SK-N-SH (cell line): ENCODE measurements around the gene OGFOD3. TPM values are rescaled to one million over a fixed set of nuclear protein-coding genes. Genes with fewer than 3 reads are reported as not detected.

Experiments
- CTCF ChIA-PET: fragments of 300-600, 350-600 bp; formaldehyde crosslinking; extraction: SDS; loops from one replicate; lab custom pipeline; 2021; lab: Yijun Ruan, JAX
- POLR2A ChIA-PET: fragments of 350-600 bp; sonication (Branson Sonifier 250); formaldehyde crosslinking; extraction: SDS; loops from one replicate; lab custom pipeline; 2020; ENCODE audit warnings: antibody characterized with exemption, inconsistent platforms; lab: Yijun Ruan, JAX
- DNase-seq: peaks from one replicate; pipeline ENCODE4 v3.0.0; 2012
- H2AFZ ChIP-seq: fragments of 200-600 bp; sonication (generic); 2 replicates; pipeline ENCODE4 v1.8.1; 2016; ENCODE audit warnings: antibody characterized with exemption, mild to moderate bottlenecking, low read depth
- H3F3A ChIP-seq: fragments of 200-600 bp; sonication (generic); replicated peaks from 2 replicates; pipeline ENCODE3; 2016; ENCODE audit warnings: antibody characterized with exemption, mild to moderate bottlenecking; ENCODE audit not compliant: insufficient read depth
- H3K27ac ChIP-seq, 2 experiments: fragments of 200-500 bp in 1 of 2; fragments of 200-600 bp in 1 of 2; sonication (Bioruptor generic) in 1 of 2; sonication (generic), shearing (Covaris generic) in 1 of 2; 2 replicates each; pipeline versions ENCODE4 v1.5.1 to v1.6.1; 2014 to 2016; ENCODE audit warnings: low read depth in 2 of 2, inconsistent platforms in 1 of 2, low read length in 1 of 2, mild to moderate bottlenecking in 1 of 2, mixed read lengths in 1 of 2
- H3K27me3 ChIP-seq: fragments of 200-600 bp; sonication (generic), shearing (Covaris generic); 2 replicates; pipeline ENCODE4 v1.6.1; 2016; ENCODE audit warnings: mixed run types; ENCODE audit not compliant: insufficient read depth
- H3K36me3 ChIP-seq, 2 experiments: fragments of 200-500 bp in 1 of 2; fragments of 200-600 bp in 1 of 2; sonication (Bioruptor generic) in 1 of 2; sonication (generic) in 1 of 2; replicated peaks in 1 of 2; 2 replicates each; pipeline versions ENCODE3 to v1.5.1; 2014 to 2016; ENCODE audit warnings: low read length in 1 of 2, mild to moderate bottlenecking in 1 of 2; ENCODE audit not compliant: insufficient read depth in 2 of 2, control insufficient read depth in 1 of 2
- H3K4me1 ChIP-seq, 2 experiments: fragments of 200-500 bp in 1 of 2; fragments of 200-600 bp in 1 of 2; sonication (Bioruptor generic) in 1 of 2; sonication (generic), shearing (Covaris generic) in 1 of 2; 2 replicates each; pipeline versions ENCODE4 v1.5.1 to v1.6.1; 2014 to 2016; ENCODE audit warnings: low read depth in 1 of 2, low read length in 1 of 2, mixed run types in 1 of 2; ENCODE audit not compliant: insufficient read depth in 2 of 2, control insufficient read depth in 1 of 2
- H3K4me2 ChIP-seq: fragments of 200-600 bp; sonication (generic), shearing (Covaris generic); 2 replicates; pipeline ENCODE4 v1.6.1; 2017; ENCODE audit warnings: mixed run types
- H3K4me3 ChIP-seq, 2 experiments: fragments of 200-500 bp in 1 of 2; fragments of 200-600 bp in 1 of 2; sonication (Bioruptor generic) in 1 of 2; sonication (generic), shearing (Covaris generic) in 1 of 2; 2 replicates each; pipeline versions ENCODE4 v1.5.1 to v1.8.1; 2014 to 2016; ENCODE audit warnings: low read depth in 2 of 2, inconsistent platforms in 1 of 2, low read length in 1 of 2, mild to moderate bottlenecking in 1 of 2, mixed read lengths in 1 of 2, moderate library complexity in 1 of 2
- H3K79me2 ChIP-seq: fragments of 200-600 bp; sonication (generic); 2 replicates; pipeline ENCODE4 v1.8.1; 2017; ENCODE audit warnings: mild to moderate bottlenecking; ENCODE audit not compliant: insufficient read depth
- H3K9ac ChIP-seq: fragments of 200-600 bp; sonication (generic); 2 replicates; pipeline ENCODE4 v1.6.1; 2017; ENCODE audit warnings: mixed run types
- H3K9me2 ChIP-seq: fragments of 200-600 bp; sonication (generic); 2 replicates; pipeline ENCODE4 v1.6.1; 2017; ENCODE audit warnings: mixed run types
- H3K9me3 ChIP-seq: fragments of 200-600 bp; sonication (generic); 2 replicates; pipeline ENCODE4 v1.6.1; 2017; ENCODE audit warnings: mixed run types, mild to moderate bottlenecking, moderate library complexity
- H4K20me1 ChIP-seq: fragments of 200-600 bp; sonication (generic); 2 replicates; pipeline ENCODE4 v1.6.1; 2017; ENCODE audit warnings: mild to moderate bottlenecking, mixed run types; ENCODE audit not compliant: insufficient read depth
- CHD2 ChIP-seq: fragments of 150-350 bp; IDR thresholded peaks from 2 replicates; pipeline ENCODE4 v1.6.1; 2018; ENCODE audit warnings: low read length; ENCODE audit not compliant: partially characterized antibody
- ELF1 ChIP-seq: IDR thresholded peaks from 2 replicates; pipeline ENCODE4 v1.4.0; 2012
- FOSL2 ChIP-seq: IDR thresholded peaks from 2 replicates; pipeline ENCODE4 v1.4.0; 2012; ENCODE audit warnings: low read depth, mild to moderate bottlenecking, moderate library complexity, borderline replicate concordance
- FOXJ3 ChIP-seq: sonication (generic); formaldehyde crosslinking; IDR thresholded peaks from 2 replicates; pipeline ENCODE4 v1.5.1; 2020; ENCODE audit warnings: mild to moderate bottlenecking, missing genetic modification reagents
- GABPA ChIP-seq: IDR thresholded peaks from 2 replicates; pipeline ENCODE4 v1.4.0; 2012; ENCODE audit warnings: low read depth, mild to moderate bottlenecking
- GATA2 ChIP-seq: sonication (generic); formaldehyde crosslinking; IDR thresholded peaks from 2 replicates; pipeline ENCODE4 v1.5.0; 2020; ENCODE audit warnings: mild to moderate bottlenecking, missing genetic modification reagents
- MAX ChIP-seq: IDR thresholded peaks from 2 replicates; pipeline ENCODE4 v1.4.0; 2012; ENCODE audit warnings: low read depth
- NRF1 ChIP-seq: IDR thresholded peaks from 2 replicates; pipeline ENCODE4 v1.6.1; 2012; ENCODE audit warnings: low read depth, mild to moderate bottlenecking, low read length
- POLR2AphosphoS5 ChIP-seq: IDR thresholded peaks from 2 replicates; pipeline ENCODE4 v1.6.1; 2012; ENCODE audit warnings: low read depth, low read length
- RCOR1 ChIP-seq: fragments of 150-350 bp; IDR thresholded peaks from 2 replicates; pipeline ENCODE4 v1.6.1; 2017; ENCODE audit warnings: antibody characterized with exemption, low read length
- REST ChIP-seq: IDR thresholded peaks from 2 replicates; pipeline ENCODE4 v1.6.1; 2012; ENCODE audit warnings: mild to moderate bottlenecking, low read depth, low read length, moderate library complexity
- TCF12 ChIP-seq: IDR thresholded peaks from 2 replicates; pipeline ENCODE4 v1.4.0; 2012
- TEAD4 ChIP-seq: IDR thresholded peaks from 2 replicates; pipeline ENCODE4 v1.4.0; 2012; ENCODE audit warnings: mild to moderate bottlenecking, borderline replicate concordance; ENCODE audit not compliant: insufficient read depth
- WGBS: methylation state at CpG from one replicate; pipeline ENCODE4 v1.1.6; 2017; ENCODE audit warnings: low lambda C conversion rate; 5-methylcytosine and 5-hydroxymethylcytosine counted together
- polyA plus RNA-seq, 3 experiments: library from polyadenylated mRNA; depleted of rRNA; stranded (reverse); fragments of >200 nt; gene quantifications; 2 replicates each; pipeline ENCODE4 v1.2.3, GENCODE V29; 2012
- TF ChIP-seq, protein P1 (sequence below): IDR thresholded peaks from 2 replicates; pipeline ENCODE4 v1.4.0; 2012; ENCODE audit warnings: low read depth, borderline replicate concordance
- TF ChIP-seq, protein P2 (sequence below): fragments of 200-600 bp; sonication (generic); IDR thresholded peaks from 2 replicates; pipeline ENCODE4 v1.6.1; 2017; ENCODE audit warnings: antibody characterized with exemption, mild to moderate bottlenecking, moderate library complexity
- TF ChIP-seq, protein P3 (sequence below): IDR thresholded peaks from 2 replicates; pipeline ENCODE4 v1.4.0; 2012; ENCODE audit warnings: low read depth, borderline replicate concordance

Gene OGFOD3
- polyA plus RNA-seq, 1 of the 3 experiments (the other 2 are of a cell fraction): 68.2 TPM

DNA sequence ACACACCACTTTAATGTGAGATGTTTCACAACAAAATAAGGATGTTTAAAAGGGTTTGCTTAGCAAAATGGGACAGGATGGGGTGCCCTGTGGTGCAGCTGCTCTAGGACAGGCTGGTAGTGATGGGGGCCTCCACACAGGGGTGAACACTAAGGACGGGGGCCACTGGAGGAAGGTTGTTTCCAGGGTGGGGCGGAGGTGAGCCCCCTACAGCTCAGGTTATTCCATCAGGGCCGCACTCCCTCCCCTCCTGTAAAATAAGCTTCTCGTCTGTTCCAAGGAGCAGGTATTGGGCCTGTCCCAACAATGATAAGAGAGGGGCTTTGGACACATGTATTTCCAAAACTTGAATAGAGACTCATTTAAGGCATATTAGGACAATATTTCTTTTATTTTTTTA is 2.1 kb downstream of the OGFOD3 start:
- Histone ChIP-seq H3K9me2 (no peaks in the 10 kb centered on the region), H3K27ac (no peak overlapping the region), H3K9ac (no peak overlapping the region), H3K36me3 (peaks cover 3 to 6% of the 10 kb centered on the region in 2 experiments), H3K4me3 (no peak overlapping the region), H3F3A (peaks cover 8% of the 10 kb centered on the region), H4K20me1 (peaks cover 52% of the 10 kb centered on the region), H3K4me1 (peaks cover 0 to 13% of the 10 kb centered on the region in 2 experiments; a peak in 2 of 4 replicates), H3K79me2 (peaks cover 16% of the 10 kb centered on the region), H3K4me2 (no peak overlapping the region), H3K27me3 (no peaks in the 10 kb centered on the region), H3K9me3 (no peaks in the 10 kb centered on the region), H2AFZ (no peak overlapping the region)
- TF ChIP-seq MAX: no peak
- TF ChIP-seq CHD2: no peak
- TF ChIP-seq, protein P1, sequence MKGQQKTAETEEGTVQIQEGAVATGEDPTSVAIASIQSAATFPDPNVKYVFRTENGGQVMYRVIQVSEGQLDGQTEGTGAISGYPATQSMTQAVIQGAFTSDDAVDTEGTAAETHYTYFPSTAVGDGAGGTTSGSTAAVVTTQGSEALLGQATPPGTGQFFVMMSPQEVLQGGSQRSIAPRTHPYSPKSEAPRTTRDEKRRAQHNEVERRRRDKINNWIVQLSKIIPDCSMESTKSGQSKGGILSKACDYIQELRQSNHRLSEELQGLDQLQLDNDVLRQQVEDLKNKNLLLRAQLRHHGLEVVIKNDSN: no peak
- TF ChIP-seq RCOR1: no peak
- no peak for TF ChIP-seq GABPA
- TF ChIP-seq GATA2 (CRISPR knock-in tag): no peak
- no peak for TF ChIP-seq FOXJ3 (CRISPR knock-in tag)
- no peak for TF ChIP-seq TCF12
- TF ChIP-seq, protein P2, sequence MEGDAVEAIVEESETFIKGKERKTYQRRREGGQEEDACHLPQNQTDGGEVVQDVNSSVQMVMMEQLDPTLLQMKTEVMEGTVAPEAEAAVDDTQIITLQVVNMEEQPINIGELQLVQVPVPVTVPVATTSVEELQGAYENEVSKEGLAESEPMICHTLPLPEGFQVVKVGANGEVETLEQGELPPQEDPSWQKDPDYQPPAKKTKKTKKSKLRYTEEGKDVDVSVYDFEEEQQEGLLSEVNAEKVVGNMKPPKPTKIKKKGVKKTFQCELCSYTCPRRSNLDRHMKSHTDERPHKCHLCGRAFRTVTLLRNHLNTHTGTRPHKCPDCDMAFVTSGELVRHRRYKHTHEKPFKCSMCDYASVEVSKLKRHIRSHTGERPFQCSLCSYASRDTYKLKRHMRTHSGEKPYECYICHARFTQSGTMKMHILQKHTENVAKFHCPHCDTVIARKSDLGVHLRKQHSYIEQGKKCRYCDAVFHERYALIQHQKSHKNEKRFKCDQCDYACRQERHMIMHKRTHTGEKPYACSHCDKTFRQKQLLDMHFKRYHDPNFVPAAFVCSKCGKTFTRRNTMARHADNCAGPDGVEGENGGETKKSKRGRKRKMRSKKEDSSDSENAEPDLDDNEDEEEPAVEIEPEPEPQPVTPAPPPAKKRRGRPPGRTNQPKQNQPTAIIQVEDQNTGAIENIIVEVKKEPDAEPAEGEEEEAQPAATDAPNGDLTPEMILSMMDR: no peak
- TF ChIP-seq ELF1: no peak
- no peak for TF ChIP-seq TEAD4
- TF ChIP-seq POLR2AphosphoS5: no peak
- TF ChIP-seq REST: no peak
- TF ChIP-seq FOSL2: no peak
- TF ChIP-seq NRF1: no peak
- TF ChIP-seq, protein P3, sequence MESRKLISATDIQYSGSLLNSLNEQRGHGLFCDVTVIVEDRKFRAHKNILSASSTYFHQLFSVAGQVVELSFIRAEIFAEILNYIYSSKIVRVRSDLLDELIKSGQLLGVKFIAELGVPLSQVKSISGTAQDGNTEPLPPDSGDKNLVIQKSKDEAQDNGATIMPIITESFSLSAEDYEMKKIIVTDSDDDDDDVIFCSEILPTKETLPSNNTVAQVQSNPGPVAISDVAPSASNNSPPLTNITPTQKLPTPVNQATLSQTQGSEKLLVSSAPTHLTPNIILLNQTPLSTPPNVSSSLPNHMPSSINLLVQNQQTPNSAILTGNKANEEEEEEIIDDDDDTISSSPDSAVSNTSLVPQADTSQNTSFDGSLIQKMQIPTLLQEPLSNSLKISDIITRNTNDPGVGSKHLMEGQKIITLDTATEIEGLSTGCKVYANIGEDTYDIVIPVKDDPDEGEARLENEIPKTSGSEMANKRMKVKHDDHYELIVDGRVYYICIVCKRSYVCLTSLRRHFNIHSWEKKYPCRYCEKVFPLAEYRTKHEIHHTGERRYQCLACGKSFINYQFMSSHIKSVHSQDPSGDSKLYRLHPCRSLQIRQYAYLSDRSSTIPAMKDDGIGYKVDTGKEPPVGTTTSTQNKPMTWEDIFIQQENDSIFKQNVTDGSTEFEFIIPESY: no peak
- POLR2A ChIA-PET: no interaction called here
- no peak for DNase-seq
- CTCF ChIA-PET: interaction anchor here (0.6 to 11.3 kb wide), 12 partner anchors 9 to 210 kb away, joined by 3 to 124 read pairs (median 7); partner anchors contain the start of gene TEX19
- WGBS: 86% methylated on average over 4 of the region's 4 CpGs
